ENCODE data around the gene WIPF2.

GRCh38 chr17:40290629-40291280 is 71.7 kb downstream of the WIPF2 start:
- TF ChIP-seq CTCF (IDR thresholded peaks at IDR 0.05): peak; percentile 37 to 80 (median 64)
- no peak for TF ChIP-seq POLR2A (IDR thresholded peaks at IDR 0.05)

Data from esophagus squamous epithelium (tissue), 4 donors.